WTC11 (cell line): Measurements from ENCODE around the gene MEGF8.
"Not testable (repeated sequence)": the region's sequence is repeated elsewhere in the genome, so short reads cannot be mapped to it uniquely, and the experiment has no call there.

Source experiments
- ELF4 ChIP-seq: sonication (generic); formaldehyde crosslinking; IDR thresholded peaks from 2 replicates; pipeline ENCODE4 v1.8.1; 2022; ENCODE audit warnings: low read depth, mild to moderate bottlenecking, moderate library complexity, missing genetic modification reagents
- GTF2I ChIP-seq: fragments of 250-450 bp; sonication (Bioruptor Pico); conservative IDR thresholded peaks from 2 replicates; pipeline ENCODE4 v1.4.0; 2021; ENCODE audit warnings: mild to moderate bottlenecking
- NFYB ChIP-seq: sonication (generic); formaldehyde crosslinking; conservative IDR thresholded peaks from 2 replicates; pipeline ENCODE4 v1.8.0; 2022; ENCODE audit warnings: low read depth, missing genetic modification reagents
- TEAD1 ChIP-seq: sonication (generic); formaldehyde crosslinking; IDR thresholded peaks from 2 replicates; pipeline ENCODE4 v1.8.0; 2022; ENCODE audit warnings: mild to moderate bottlenecking, missing genetic modification reagents
- ZNF232 ChIP-seq: sonication (generic); formaldehyde crosslinking; IDR thresholded peaks from 2 replicates; pipeline ENCODE4 v1.8.0; 2022; ENCODE audit warnings: mild to moderate bottlenecking, missing genetic modification reagents
- TF ChIP-seq, protein P1 (sequence below): fragments of 200-600 bp; IDR thresholded peaks from 2 replicates; pipeline ENCODE4 v1.8.0; 2022; ENCODE audit warnings: antibody characterized with exemption
- TF ChIP-seq, protein P2 (sequence below): sonication (generic); formaldehyde crosslinking; IDR thresholded peaks from 2 replicates; pipeline ENCODE4 v1.8.1; 2022; ENCODE audit warnings: low read depth, missing genetic modification reagents, borderline replicate concordance
- TF ChIP-seq, protein P3 (sequence below): sonication (generic); formaldehyde crosslinking; IDR thresholded peaks from 2 replicates; pipeline ENCODE4 v1.8.0; 2022; ENCODE audit warnings: mild to moderate bottlenecking, missing genetic modification reagents
- TF ChIP-seq, protein P4 (sequence below): sonication (generic); formaldehyde crosslinking; IDR thresholded peaks from 2 replicates; pipeline ENCODE4 v1.8.0; 2023; ENCODE audit warnings: missing genetic modification reagents, mild to moderate bottlenecking, borderline replicate concordance
- TF ChIP-seq, protein P5 (sequence below): sonication (generic); formaldehyde crosslinking; IDR thresholded peaks from 2 replicates; pipeline ENCODE4 v1.8.0; 2023; ENCODE audit warnings: missing genetic modification reagents
- TF ChIP-seq, protein P6 (sequence below): sonication (generic); formaldehyde crosslinking; IDR thresholded peaks from 2 replicates; pipeline ENCODE4 v1.8.1; 2023; ENCODE audit warnings: mild to moderate bottlenecking, missing genetic modification reagents

DNA sequence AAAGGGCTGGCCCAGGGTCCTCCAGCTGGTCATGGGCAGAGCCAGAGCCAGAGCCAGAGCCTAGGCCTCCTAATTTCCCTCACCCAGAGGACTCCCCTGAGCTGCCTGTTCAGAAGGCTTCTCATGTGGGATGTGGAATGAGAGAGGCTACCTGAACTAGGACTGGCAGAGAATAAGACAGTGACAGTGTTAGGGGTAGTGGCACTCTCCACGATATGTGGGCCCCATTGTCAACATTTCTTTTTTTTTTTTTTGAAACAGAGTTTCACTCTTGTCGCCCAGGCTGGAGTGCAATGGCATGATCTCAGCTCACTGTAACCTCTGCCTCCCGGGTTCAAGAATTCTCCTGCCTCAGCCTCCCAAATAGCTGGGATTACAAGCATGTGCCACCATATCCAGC, 5.9 kb downstream of the MEGF8 start:
- TF ChIP-seq, protein P1, sequence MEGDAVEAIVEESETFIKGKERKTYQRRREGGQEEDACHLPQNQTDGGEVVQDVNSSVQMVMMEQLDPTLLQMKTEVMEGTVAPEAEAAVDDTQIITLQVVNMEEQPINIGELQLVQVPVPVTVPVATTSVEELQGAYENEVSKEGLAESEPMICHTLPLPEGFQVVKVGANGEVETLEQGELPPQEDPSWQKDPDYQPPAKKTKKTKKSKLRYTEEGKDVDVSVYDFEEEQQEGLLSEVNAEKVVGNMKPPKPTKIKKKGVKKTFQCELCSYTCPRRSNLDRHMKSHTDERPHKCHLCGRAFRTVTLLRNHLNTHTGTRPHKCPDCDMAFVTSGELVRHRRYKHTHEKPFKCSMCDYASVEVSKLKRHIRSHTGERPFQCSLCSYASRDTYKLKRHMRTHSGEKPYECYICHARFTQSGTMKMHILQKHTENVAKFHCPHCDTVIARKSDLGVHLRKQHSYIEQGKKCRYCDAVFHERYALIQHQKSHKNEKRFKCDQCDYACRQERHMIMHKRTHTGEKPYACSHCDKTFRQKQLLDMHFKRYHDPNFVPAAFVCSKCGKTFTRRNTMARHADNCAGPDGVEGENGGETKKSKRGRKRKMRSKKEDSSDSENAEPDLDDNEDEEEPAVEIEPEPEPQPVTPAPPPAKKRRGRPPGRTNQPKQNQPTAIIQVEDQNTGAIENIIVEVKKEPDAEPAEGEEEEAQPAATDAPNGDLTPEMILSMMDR, result not testable (repeated sequence)
- TF ChIP-seq, protein P2, sequence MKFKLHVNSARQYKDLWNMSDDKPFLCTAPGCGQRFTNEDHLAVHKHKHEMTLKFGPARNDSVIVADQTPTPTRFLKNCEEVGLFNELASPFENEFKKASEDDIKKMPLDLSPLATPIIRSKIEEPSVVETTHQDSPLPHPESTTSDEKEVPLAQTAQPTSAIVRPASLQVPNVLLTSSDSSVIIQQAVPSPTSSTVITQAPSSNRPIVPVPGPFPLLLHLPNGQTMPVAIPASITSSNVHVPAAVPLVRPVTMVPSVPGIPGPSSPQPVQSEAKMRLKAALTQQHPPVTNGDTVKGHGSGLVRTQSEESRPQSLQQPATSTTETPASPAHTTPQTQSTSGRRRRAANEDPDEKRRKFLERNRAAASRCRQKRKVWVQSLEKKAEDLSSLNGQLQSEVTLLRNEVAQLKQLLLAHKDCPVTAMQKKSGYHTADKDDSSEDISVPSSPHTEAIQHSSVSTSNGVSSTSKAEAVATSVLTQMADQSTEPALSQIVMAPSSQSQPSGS, result not testable (repeated sequence)
- TF ChIP-seq, protein P3, sequence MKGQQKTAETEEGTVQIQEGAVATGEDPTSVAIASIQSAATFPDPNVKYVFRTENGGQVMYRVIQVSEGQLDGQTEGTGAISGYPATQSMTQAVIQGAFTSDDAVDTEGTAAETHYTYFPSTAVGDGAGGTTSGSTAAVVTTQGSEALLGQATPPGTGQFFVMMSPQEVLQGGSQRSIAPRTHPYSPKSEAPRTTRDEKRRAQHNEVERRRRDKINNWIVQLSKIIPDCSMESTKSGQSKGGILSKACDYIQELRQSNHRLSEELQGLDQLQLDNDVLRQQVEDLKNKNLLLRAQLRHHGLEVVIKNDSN (CRISPR knock-in tag), result not testable (repeated sequence)
- TF ChIP-seq, protein P4, sequence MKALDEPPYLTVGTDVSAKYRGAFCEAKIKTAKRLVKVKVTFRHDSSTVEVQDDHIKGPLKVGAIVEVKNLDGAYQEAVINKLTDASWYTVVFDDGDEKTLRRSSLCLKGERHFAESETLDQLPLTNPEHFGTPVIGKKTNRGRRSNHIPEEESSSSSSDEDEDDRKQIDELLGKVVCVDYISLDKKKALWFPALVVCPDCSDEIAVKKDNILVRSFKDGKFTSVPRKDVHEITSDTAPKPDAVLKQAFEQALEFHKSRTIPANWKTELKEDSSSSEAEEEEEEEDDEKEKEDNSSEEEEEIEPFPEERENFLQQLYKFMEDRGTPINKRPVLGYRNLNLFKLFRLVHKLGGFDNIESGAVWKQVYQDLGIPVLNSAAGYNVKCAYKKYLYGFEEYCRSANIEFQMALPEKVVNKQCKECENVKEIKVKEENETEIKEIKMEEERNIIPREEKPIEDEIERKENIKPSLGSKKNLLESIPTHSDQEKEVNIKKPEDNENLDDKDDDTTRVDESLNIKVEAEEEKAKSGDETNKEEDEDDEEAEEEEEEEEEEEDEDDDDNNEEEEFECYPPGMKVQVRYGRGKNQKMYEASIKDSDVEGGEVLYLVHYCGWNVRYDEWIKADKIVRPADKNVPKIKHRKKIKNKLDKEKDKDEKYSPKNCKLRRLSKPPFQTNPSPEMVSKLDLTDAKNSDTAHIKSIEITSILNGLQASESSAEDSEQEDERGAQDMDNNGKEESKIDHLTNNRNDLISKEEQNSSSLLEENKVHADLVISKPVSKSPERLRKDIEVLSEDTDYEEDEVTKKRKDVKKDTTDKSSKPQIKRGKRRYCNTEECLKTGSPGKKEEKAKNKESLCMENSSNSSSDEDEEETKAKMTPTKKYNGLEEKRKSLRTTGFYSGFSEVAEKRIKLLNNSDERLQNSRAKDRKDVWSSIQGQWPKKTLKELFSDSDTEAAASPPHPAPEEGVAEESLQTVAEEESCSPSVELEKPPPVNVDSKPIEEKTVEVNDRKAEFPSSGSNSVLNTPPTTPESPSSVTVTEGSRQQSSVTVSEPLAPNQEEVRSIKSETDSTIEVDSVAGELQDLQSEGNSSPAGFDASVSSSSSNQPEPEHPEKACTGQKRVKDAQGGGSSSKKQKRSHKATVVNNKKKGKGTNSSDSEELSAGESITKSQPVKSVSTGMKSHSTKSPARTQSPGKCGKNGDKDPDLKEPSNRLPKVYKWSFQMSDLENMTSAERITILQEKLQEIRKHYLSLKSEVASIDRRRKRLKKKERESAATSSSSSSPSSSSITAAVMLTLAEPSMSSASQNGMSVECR, result not testable (repeated sequence)
- TF ChIP-seq, protein P5, sequence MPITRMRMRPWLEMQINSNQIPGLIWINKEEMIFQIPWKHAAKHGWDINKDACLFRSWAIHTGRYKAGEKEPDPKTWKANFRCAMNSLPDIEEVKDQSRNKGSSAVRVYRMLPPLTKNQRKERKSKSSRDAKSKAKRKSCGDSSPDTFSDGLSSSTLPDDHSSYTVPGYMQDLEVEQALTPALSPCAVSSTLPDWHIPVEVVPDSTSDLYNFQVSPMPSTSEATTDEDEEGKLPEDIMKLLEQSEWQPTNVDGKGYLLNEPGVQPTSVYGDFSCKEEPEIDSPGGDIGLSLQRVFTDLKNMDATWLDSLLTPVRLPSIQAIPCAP (CRISPR knock-in tag), result not testable (repeated sequence)
- TF ChIP-seq TEAD1 (CRISPR knock-in tag); ELF4 (CRISPR knock-in tag); ZNF232; NFYB (CRISPR knock-in tag); GTF2I (CRISPR knock-in tag): not testable (repeated sequence)
- TF ChIP-seq, protein P6, sequence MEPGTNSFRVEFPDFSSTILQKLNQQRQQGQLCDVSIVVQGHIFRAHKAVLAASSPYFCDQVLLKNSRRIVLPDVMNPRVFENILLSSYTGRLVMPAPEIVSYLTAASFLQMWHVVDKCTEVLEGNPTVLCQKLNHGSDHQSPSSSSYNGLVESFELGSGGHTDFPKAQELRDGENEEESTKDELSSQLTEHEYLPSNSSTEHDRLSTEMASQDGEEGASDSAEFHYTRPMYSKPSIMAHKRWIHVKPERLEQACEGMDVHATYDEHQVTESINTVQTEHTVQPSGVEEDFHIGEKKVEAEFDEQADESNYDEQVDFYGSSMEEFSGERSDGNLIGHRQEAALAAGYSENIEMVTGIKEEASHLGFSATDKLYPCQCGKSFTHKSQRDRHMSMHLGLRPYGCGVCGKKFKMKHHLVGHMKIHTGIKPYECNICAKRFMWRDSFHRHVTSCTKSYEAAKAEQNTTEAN (CRISPR knock-in tag), result not testable (repeated sequence)
